HEK293 (cell line): ENCODE results near the gene PRCP.

Experiments
- YY1 ChIP-seq: fragments of 450-650 bp; formaldehyde crosslinking; IDR thresholded peaks from 2 replicates; pipeline ENCODE4 v1.5.1; 2018; ENCODE audit warnings: missing biosample characterization, missing genetic modification characterization
- ZNF174 ChIP-seq: fragments of 450-650 bp; formaldehyde crosslinking; IDR thresholded peaks from 2 replicates; pipeline ENCODE4 v1.5.0; 2017; ENCODE audit warnings: missing biosample characterization, mild to moderate bottlenecking, missing genetic modification characterization
- ZNF416 ChIP-seq: fragments of 450-650 bp; formaldehyde crosslinking; IDR thresholded peaks from 2 replicates; pipeline ENCODE4 v1.5.1; 2016; ENCODE audit warnings: missing biosample characterization, missing genetic modification characterization

- TF ChIP-seq ZNF174 (tag by site-specific recombination) (no peak), YY1 (no peak), ZNF416 (no peak)
Observed at GRCh38 chr11:82807646-82808045, 92.6 kb downstream of the PRCP start.
